SK-N-SH (cell line): ENCODE results near the gene AXIN1. TPM values are rescaled to one million over a fixed set of nuclear protein-coding genes. Genes with fewer than 3 reads are reported as not detected.

Source experiments
- CTCF ChIA-PET: fragments of 300-600, 350-600 bp; formaldehyde crosslinking; extraction: SDS; loops from one replicate; lab custom pipeline; 2021; lab: Yijun Ruan, JAX
- POLR2A ChIA-PET: fragments of 350-600 bp; sonication (Branson Sonifier 250); formaldehyde crosslinking; extraction: SDS; loops from one replicate; lab custom pipeline; 2020; ENCODE audit warnings: antibody characterized with exemption, inconsistent platforms; lab: Yijun Ruan, JAX
- DNase-seq: peaks from one replicate; pipeline ENCODE4 v3.0.0; 2012
- H2AFZ ChIP-seq: fragments of 200-600 bp; sonication (generic); 2 replicates; pipeline ENCODE4 v1.8.1; 2016; ENCODE audit warnings: antibody characterized with exemption, mild to moderate bottlenecking, low read depth
- H3F3A ChIP-seq: fragments of 200-600 bp; sonication (generic); replicated peaks from 2 replicates; pipeline ENCODE3; 2016; ENCODE audit warnings: antibody characterized with exemption, mild to moderate bottlenecking; ENCODE audit not compliant: insufficient read depth
- H3K27ac ChIP-seq, 2 experiments: fragments of 200-500 bp in 1 of 2; fragments of 200-600 bp in 1 of 2; sonication (Bioruptor generic) in 1 of 2; sonication (generic), shearing (Covaris generic) in 1 of 2; 2 replicates each; pipeline versions ENCODE4 v1.5.1 to v1.6.1; 2014 to 2016; ENCODE audit warnings: low read depth in 2 of 2, inconsistent platforms in 1 of 2, low read length in 1 of 2, mild to moderate bottlenecking in 1 of 2, mixed read lengths in 1 of 2
- H3K27me3 ChIP-seq: fragments of 200-600 bp; sonication (generic), shearing (Covaris generic); 2 replicates; pipeline ENCODE4 v1.6.1; 2016; ENCODE audit warnings: mixed run types; ENCODE audit not compliant: insufficient read depth
- H3K36me3 ChIP-seq, 2 experiments: fragments of 200-500 bp in 1 of 2; fragments of 200-600 bp in 1 of 2; sonication (Bioruptor generic) in 1 of 2; sonication (generic) in 1 of 2; replicated peaks in 1 of 2; 2 replicates each; pipeline versions ENCODE3 to v1.5.1; 2014 to 2016; ENCODE audit warnings: low read length in 1 of 2, mild to moderate bottlenecking in 1 of 2; ENCODE audit not compliant: insufficient read depth in 2 of 2, control insufficient read depth in 1 of 2
- H3K4me1 ChIP-seq, 2 experiments: fragments of 200-500 bp in 1 of 2; fragments of 200-600 bp in 1 of 2; sonication (Bioruptor generic) in 1 of 2; sonication (generic), shearing (Covaris generic) in 1 of 2; 2 replicates each; pipeline versions ENCODE4 v1.5.1 to v1.6.1; 2014 to 2016; ENCODE audit warnings: low read depth in 1 of 2, low read length in 1 of 2, mixed run types in 1 of 2; ENCODE audit not compliant: insufficient read depth in 2 of 2, control insufficient read depth in 1 of 2
- H3K4me2 ChIP-seq: fragments of 200-600 bp; sonication (generic), shearing (Covaris generic); 2 replicates; pipeline ENCODE4 v1.6.1; 2017; ENCODE audit warnings: mixed run types
- H3K4me3 ChIP-seq, 2 experiments: fragments of 200-500 bp in 1 of 2; fragments of 200-600 bp in 1 of 2; sonication (Bioruptor generic) in 1 of 2; sonication (generic), shearing (Covaris generic) in 1 of 2; 2 replicates each; pipeline versions ENCODE4 v1.5.1 to v1.8.1; 2014 to 2016; ENCODE audit warnings: low read depth in 2 of 2, inconsistent platforms in 1 of 2, low read length in 1 of 2, mild to moderate bottlenecking in 1 of 2, mixed read lengths in 1 of 2, moderate library complexity in 1 of 2
- H3K79me2 ChIP-seq: fragments of 200-600 bp; sonication (generic); 2 replicates; pipeline ENCODE4 v1.8.1; 2017; ENCODE audit warnings: mild to moderate bottlenecking; ENCODE audit not compliant: insufficient read depth
- H3K9ac ChIP-seq: fragments of 200-600 bp; sonication (generic); 2 replicates; pipeline ENCODE4 v1.6.1; 2017; ENCODE audit warnings: mixed run types
- H3K9me2 ChIP-seq: fragments of 200-600 bp; sonication (generic); 2 replicates; pipeline ENCODE4 v1.6.1; 2017; ENCODE audit warnings: mixed run types
- H3K9me3 ChIP-seq: fragments of 200-600 bp; sonication (generic); 2 replicates; pipeline ENCODE4 v1.6.1; 2017; ENCODE audit warnings: mixed run types, mild to moderate bottlenecking, moderate library complexity
- H4K20me1 ChIP-seq: fragments of 200-600 bp; sonication (generic); 2 replicates; pipeline ENCODE4 v1.6.1; 2017; ENCODE audit warnings: mild to moderate bottlenecking, mixed run types; ENCODE audit not compliant: insufficient read depth
- CHD2 ChIP-seq: fragments of 150-350 bp; IDR thresholded peaks from 2 replicates; pipeline ENCODE4 v1.6.1; 2018; ENCODE audit warnings: low read length; ENCODE audit not compliant: partially characterized antibody
- EP300 ChIP-seq, 2 experiments: IDR thresholded peaks; 2 replicates each; pipeline versions ENCODE4 v1.4.0 to v1.6.1; 2012; ENCODE audit warnings: borderline replicate concordance in 1 of 2, low read depth in 1 of 2, low read length in 1 of 2
- FOSL2 ChIP-seq: IDR thresholded peaks from 2 replicates; pipeline ENCODE4 v1.4.0; 2012; ENCODE audit warnings: low read depth, mild to moderate bottlenecking, moderate library complexity, borderline replicate concordance
- FOXJ3 ChIP-seq: sonication (generic); formaldehyde crosslinking; IDR thresholded peaks from 2 replicates; pipeline ENCODE4 v1.5.1; 2020; ENCODE audit warnings: mild to moderate bottlenecking, missing genetic modification reagents
- FOXM1 ChIP-seq: IDR thresholded peaks from 2 replicates; pipeline ENCODE4 v1.4.0; 2012; ENCODE audit warnings: low read depth, mild to moderate bottlenecking
- GABPA ChIP-seq: IDR thresholded peaks from 2 replicates; pipeline ENCODE4 v1.4.0; 2012; ENCODE audit warnings: low read depth, mild to moderate bottlenecking
- GATA2 ChIP-seq: sonication (generic); formaldehyde crosslinking; IDR thresholded peaks from 2 replicates; pipeline ENCODE4 v1.5.0; 2020; ENCODE audit warnings: mild to moderate bottlenecking, missing genetic modification reagents
- JUND ChIP-seq: IDR thresholded peaks from 2 replicates; pipeline ENCODE4 v1.4.0; 2012
- MEF2A ChIP-seq: IDR thresholded peaks from 2 replicates; pipeline ENCODE4 v1.4.0; 2012; ENCODE audit warnings: low read depth, borderline replicate concordance
- RCOR1 ChIP-seq: fragments of 150-350 bp; IDR thresholded peaks from 2 replicates; pipeline ENCODE4 v1.6.1; 2017; ENCODE audit warnings: antibody characterized with exemption, low read length
- SIN3A ChIP-seq: IDR thresholded peaks from 2 replicates; pipeline ENCODE4 v1.6.1; 2012; ENCODE audit warnings: low read depth, mild to moderate bottlenecking, low read length, moderate library complexity, borderline replicate concordance
- SMC3 ChIP-seq: IDR thresholded peaks from 2 replicates; pipeline ENCODE4 v1.6.1; 2012; ENCODE audit warnings: low read depth, low read length, improper control_type of control experiment
- TAF1 ChIP-seq: IDR thresholded peaks from 2 replicates; pipeline ENCODE4 v1.6.1; 2012; ENCODE audit warnings: low read depth, mild to moderate bottlenecking, low read length, moderate library complexity, borderline replicate concordance
- TCF12 ChIP-seq: IDR thresholded peaks from 2 replicates; pipeline ENCODE4 v1.4.0; 2012
- TEAD4 ChIP-seq: IDR thresholded peaks from 2 replicates; pipeline ENCODE4 v1.4.0; 2012; ENCODE audit warnings: mild to moderate bottlenecking, borderline replicate concordance; ENCODE audit not compliant: insufficient read depth
- YY1 ChIP-seq: IDR thresholded peaks from 2 replicates; pipeline ENCODE4 v1.4.0; 2012; ENCODE audit warnings: low read depth, mild to moderate bottlenecking
- whole genome bisulfite sequencing: methylation state at CpG from one replicate; pipeline ENCODE4 v1.1.6; 2017; ENCODE audit warnings: low lambda C conversion rate; 5-methylcytosine and 5-hydroxymethylcytosine counted together
- polyA plus RNA-seq, 3 experiments: library from polyadenylated mRNA; depleted of rRNA; stranded (reverse); fragments of >200 nt; gene quantifications; 2 replicates each; pipeline ENCODE4 v1.2.3, GENCODE V29; 2012
- TF ChIP-seq, protein P1 (sequence below): fragments of 150-350 bp; IDR thresholded peaks from 2 replicates; pipeline ENCODE4 v1.6.1; 2017; ENCODE audit warnings: antibody characterized with exemption, low read length, low read depth, borderline replicate concordance
- TF ChIP-seq, protein P2 (sequence below): fragments of 150-350 bp; IDR thresholded peaks from 2 replicates; pipeline ENCODE4 v1.6.1; 2016; ENCODE audit warnings: mild to moderate bottlenecking, low read depth, low read length
- TF ChIP-seq, protein P3 (sequence below): IDR thresholded peaks from 2 replicates; pipeline ENCODE4 v1.4.0; 2012; ENCODE audit warnings: low read depth
- TF ChIP-seq, protein P4 (sequence below): fragments of 200-600 bp; sonication (generic); IDR thresholded peaks from 2 replicates; pipeline ENCODE4 v1.6.1; 2017; ENCODE audit warnings: antibody characterized with exemption, mild to moderate bottlenecking, moderate library complexity

The AXIN1 gene
- polyA plus RNA-seq, 1 of the 3 experiments (the other 2 are of a cell fraction), result 19.9 TPM

DNA sequence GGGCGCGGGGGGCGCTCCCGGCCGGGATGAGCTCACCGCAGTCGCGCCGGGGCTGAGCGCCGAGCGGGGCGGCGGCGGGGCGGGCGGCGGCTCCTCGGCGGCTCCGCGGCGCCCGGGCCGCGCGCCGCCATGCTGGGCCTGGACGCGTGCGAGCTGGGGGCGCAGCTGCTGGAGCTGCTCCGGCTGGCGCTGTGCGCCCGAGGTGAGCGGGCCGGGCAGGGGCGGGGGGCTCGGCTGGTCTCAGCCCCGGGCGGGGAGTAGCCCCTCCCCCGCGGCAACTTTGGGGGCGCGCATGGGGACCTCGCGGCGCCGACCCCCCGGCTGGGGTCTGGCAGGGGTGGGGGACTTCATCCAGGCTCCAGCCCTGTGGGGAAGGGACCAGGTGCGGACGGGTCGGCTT is 72.0 kb downstream of the AXIN1 start, which contains the start of gene ARHGDIG:
Gene ARHGDIG, plus strand, starts transcription at position 40 of the 400 bp plus-strand sequence. Its CDS starts 90 bp downstream, at position 130.
- H3K27ac ChIP-seq, result no peak within 1 kb of the TSS
- H3K9me2 ChIP-seq, result no peaks in the 10 kb centered on the region
- POLR2A ChIA-PET, result interaction anchor here (0.5 kb wide), 1 partner anchor 12 kb away, joined by 3 read pairs; no protein-coding TSS in a partner anchor
- TF ChIP-seq CHD2 (no peak), MEF2A (no peak), GATA2 (CRISPR knock-in tag) (no peak), TAF1 (no peak), FOSL2 (no peak), RCOR1 (no peak), SIN3A (no peak), EP300 (IDR thresholded peaks at IDR 0.05; ENCODE audit: borderline replicate concordance in 1 of 2, low read depth in 1 of 2, low read length in 1 of 2) (no peak), FOXM1 (no peak), YY1 (no peak), FOXJ3 (CRISPR knock-in tag) (no peak), SMC3 (no peak), GABPA (no peak), TEAD4 (no peak), JUND (no peak), TCF12 (no peak)
- TF ChIP-seq, protein P1, sequence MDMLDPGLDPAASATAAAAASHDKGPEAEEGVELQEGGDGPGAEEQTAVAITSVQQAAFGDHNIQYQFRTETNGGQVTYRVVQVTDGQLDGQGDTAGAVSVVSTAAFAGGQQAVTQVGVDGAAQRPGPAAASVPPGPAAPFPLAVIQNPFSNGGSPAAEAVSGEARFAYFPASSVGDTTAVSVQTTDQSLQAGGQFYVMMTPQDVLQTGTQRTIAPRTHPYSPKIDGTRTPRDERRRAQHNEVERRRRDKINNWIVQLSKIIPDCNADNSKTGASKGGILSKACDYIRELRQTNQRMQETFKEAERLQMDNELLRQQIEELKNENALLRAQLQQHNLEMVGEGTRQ, result no peak
- TF ChIP-seq, protein P2, sequence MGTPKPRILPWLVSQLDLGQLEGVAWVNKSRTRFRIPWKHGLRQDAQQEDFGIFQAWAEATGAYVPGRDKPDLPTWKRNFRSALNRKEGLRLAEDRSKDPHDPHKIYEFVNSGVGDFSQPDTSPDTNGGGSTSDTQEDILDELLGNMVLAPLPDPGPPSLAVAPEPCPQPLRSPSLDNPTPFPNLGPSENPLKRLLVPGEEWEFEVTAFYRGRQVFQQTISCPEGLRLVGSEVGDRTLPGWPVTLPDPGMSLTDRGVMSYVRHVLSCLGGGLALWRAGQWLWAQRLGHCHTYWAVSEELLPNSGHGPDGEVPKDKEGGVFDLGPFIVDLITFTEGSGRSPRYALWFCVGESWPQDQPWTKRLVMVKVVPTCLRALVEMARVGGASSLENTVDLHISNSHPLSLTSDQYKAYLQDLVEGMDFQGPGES, result no peak
- TF ChIP-seq, protein P3, sequence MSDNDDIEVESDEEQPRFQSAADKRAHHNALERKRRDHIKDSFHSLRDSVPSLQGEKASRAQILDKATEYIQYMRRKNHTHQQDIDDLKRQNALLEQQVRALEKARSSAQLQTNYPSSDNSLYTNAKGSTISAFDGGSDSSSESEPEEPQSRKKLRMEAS, result no peak
- TF ChIP-seq, protein P4, sequence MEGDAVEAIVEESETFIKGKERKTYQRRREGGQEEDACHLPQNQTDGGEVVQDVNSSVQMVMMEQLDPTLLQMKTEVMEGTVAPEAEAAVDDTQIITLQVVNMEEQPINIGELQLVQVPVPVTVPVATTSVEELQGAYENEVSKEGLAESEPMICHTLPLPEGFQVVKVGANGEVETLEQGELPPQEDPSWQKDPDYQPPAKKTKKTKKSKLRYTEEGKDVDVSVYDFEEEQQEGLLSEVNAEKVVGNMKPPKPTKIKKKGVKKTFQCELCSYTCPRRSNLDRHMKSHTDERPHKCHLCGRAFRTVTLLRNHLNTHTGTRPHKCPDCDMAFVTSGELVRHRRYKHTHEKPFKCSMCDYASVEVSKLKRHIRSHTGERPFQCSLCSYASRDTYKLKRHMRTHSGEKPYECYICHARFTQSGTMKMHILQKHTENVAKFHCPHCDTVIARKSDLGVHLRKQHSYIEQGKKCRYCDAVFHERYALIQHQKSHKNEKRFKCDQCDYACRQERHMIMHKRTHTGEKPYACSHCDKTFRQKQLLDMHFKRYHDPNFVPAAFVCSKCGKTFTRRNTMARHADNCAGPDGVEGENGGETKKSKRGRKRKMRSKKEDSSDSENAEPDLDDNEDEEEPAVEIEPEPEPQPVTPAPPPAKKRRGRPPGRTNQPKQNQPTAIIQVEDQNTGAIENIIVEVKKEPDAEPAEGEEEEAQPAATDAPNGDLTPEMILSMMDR, result no peak
- TF ChIP-seq, all 33 proteins: peak for 0
- Histone ChIP-seq H2AFZ (peak within 1 kb of the TSS; percentile 78; the same call in 1 of the 2 replicates), H4K20me1 (no peaks in the 10 kb centered on the region), H3K27me3 (no peaks in the 10 kb centered on the region), H3K9me3 (no peaks in the 10 kb centered on the region), H3K4me3 (peak within 1 kb of the TSS; percentile 50 to 61), H3K4me1 (peaks cover 0 to 7% of the 10 kb centered on the region in 2 experiments; a peak in 1 of 4 replicates), H3K36me3 (no peaks in the 10 kb centered on the region), H3F3A (peaks cover 3% of the 10 kb centered on the region), H3K79me2 (no peaks in the 10 kb centered on the region), H3K9ac (peak within 1 kb of the TSS; percentile 56), H3K4me2 (peak within 1 kb of the TSS; percentile 82)
- no CpG with 5 or more reads among the region's 54 CpGs for WGBS
- DNase-seq, result peak; percentile 86
- CTCF ChIA-PET, result interaction anchor here (0.7 to 1.5 kb wide), 3 partner anchors 45 to 100 kb away, joined by 3 to 5 read pairs (median 4); partner anchors contain the start of gene HBQ1
